ENCODE measurements around the gene TMEM154.
A peak's percentile ranks its signal among the peaks of the same experiment; 100 is the strongest.

The TMEM154 gene

DNA sequence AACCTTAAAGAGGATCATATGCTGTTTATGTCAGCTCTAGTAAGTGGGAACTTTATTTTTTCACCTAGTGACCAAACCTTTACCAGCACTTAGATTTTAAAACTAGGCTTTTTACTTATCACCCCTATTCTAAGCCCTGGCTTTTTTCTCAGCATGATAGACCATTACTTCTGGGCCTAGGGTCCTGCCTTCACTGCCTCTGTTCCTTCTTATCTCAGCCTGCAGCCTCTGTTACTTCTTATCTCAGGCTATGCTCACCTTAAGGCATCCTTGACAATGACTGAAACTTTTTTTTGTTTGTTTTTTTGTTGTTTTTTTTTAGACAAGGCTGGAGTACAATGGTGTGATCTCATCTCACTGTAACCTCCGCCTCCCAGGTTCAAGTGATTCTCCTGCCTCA is 59.6 kb downstream of the TMEM154 start:
- no peak for DNase-seq

DNA sequence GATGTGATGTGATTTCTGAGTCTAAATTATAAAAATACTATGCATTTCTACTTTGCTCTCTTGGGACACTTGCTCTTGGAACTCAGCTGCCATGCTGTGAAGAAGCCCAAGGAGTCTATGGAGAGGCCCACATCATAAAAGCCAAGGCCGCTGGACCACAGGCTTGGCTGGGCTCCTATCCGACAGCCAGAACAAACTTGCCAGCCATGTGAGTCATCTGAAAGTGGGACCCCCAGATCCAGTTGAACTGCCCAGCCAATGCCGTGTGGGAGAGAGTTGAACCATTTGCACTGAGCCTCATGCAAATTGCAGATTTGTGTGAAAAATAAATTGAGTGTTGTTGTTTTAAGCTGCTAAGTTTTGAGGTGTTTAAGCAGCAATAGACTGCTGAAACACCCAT is 60.2 kb downstream of the TMEM154 start:
- DNase-seq: no peak

DNA sequence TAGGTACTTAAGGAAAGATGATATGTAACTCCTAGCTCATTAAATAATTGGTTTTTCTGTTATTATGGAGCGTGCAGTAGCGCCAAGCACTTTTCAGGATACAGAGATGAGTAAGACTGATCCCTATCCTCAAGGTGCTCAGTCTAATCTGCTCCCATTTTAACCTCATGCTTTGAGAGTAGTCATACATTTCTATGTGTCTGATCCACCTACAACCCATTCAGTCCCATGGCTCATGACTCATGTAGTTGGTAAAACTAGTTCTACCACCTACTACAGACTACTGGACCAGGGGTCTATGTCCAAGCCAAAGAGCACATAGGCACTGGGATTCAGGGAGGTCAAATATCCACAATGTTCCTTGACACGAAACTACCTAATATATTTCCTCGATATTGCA is 60.8 kb downstream of the TMEM154 start:
- no peak for DNase-seq

DNA sequence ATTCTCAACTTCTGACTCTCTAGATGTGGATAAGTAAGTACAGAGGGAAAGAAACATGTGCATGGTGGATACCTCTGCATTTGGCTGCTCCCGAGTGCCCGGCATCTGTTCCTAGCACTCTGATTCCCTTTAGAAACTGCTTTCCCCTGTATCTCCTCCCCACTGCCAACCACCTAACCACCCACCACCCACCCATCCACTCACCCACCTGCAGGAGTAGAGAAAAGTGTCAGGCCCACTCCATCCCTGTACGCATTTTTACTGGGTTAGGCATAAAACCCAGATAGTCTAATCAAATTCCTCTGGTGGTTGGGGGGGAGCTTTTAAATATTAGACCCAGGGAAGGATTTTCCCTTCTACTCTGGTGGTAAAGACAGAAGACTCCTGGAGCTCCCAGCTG is 63.0 kb downstream of the TMEM154 start:
- DNase-seq: no peak

DNA sequence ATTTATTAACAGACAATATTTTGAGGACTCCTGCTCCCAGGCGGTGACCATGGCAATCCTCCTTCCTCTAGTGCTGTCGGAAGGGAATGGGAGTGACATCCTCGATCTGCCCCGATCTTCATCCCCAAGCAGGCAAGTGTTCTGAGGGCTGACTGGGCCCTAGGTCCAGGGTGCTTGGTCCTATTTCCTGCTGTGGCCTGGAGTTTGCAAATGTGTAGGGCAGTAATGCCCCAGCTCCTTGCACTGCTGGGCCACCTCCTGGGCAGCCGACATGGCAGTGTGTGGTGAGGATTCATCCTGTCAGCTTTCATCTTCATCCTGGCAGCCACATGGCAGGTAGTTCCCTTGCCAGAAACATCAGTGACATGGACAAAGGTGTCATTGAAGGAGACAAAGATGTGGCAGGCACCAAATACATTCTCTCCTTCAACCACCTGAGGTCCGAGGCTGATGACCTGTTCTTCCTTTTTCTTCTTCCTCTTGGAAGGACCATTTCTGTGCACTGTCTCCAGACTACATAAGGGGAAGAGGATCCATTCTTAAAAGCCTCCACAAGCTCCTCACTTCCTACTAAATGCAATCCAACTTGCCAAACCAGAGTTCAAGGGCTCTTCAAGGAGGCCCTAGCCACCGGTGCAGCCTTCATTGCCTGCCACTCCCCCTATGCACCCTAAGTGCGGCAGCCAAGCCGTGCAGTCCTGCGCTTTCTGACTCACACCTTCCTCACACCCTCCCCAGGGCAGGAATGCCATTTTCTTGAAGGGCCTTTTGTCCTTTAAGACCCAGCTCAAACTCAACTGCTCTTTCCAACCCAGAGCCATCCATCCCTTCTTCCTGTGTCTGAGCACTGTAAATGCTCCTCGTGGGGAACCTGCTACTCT is 65.7 kb downstream of the TMEM154 start:
- no peak for DNase-seq

DNA sequence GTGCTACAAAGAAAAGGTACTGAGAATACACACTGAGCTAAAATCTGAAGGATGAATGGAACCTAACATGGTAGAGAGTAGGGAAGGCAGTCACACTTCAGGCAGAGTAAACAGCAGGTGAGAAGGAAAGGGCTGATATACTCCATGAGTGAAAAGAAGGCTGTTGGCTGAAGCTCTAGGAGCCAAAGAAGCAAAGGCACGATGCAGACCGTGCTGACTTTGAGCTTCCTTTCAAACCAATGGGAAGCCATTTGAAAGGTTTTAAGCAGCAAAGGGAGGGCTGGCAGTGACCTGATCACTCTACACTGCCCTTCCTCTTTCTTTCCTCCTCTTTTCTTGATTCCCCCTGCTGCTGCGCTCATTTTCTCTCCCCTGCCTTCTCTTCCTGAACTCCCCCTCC is 66.4 kb downstream of the TMEM154 start:
- DNase-seq: no peak

DNA sequence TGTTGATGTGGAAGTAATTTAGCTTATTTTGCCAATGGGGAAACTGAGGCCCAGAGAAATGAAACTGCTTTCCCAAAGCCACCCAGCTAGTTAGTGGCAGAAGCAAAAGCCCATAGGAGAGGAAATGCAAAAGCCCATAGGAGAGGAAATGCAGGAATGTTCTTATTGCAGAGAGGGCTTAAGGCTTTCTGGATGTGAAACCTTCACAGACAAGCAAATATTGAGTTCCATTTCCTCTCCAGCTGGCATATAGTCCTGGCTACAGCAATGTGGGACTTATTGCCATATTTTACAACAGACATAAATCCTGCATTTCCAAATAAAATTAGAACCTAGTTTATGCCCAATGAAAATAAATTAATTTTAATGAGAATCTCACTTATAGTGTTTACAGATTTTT is 69.7 kb downstream of the TMEM154 start:
- DNase-seq: no peak

DNA sequence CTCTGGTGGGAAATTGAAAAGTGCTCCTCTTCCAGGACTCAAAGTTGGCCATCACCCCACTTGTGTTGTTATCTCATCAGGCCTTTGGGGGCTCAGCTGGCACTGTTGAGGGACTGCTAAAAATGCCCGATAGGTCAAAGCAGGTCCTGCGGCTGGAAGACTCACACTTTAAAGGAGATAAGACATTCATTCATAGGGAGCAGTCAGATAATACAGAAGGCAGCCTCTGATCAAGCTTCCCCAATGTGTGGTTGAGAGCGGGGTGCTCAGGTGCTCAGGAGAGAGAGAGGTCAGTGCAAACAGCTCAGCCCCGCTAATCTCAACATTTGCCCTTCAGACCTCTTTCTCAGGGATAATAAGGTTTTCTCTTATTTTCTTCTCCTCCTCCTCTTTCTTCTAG is 70.3 kb downstream of the TMEM154 start:
- no peak for DNase-seq

DNA sequence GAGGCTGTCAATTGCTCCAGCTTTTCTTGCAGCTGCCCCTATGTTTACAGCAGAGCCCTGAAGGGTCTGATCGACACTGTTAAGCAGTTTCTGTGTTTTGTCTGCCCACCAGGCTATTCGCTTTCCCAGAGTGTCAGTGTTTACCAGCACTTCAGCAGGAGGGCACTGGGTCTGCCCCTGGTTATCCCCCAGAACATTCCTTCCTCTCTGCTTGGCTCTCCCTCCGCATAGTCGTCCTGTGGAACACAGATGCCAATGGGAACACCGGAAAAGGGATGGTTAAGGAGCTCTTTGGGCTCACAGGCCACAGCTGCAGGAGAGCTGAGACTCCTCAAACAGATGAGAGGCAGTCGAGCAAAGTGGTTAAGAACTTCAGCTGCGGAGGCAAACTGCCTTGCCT is 72.6 kb downstream of the TMEM154 start:
- DNase-seq: no peak

DNA sequence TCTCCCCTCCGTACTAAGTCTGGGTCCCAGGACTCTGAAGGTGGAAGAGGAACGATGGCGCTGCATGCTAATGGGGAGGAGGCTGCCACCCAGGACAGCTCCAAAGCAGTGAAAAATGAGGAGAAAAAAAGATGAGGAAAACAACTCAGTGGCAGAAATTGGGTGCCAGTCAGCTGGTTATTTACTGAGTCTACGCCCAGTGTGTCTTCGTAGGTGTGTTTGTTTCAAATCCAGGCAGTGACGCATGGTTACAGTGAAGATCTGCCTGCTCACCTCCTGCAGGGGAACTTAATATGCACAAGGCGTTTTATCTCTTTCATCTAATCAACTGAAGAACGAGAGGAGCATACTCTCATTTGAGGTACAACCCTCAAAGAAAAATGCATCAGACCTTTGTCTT is 73.0 kb downstream of the TMEM154 start:
- DNase-seq: peak; percentile 29

DNA sequence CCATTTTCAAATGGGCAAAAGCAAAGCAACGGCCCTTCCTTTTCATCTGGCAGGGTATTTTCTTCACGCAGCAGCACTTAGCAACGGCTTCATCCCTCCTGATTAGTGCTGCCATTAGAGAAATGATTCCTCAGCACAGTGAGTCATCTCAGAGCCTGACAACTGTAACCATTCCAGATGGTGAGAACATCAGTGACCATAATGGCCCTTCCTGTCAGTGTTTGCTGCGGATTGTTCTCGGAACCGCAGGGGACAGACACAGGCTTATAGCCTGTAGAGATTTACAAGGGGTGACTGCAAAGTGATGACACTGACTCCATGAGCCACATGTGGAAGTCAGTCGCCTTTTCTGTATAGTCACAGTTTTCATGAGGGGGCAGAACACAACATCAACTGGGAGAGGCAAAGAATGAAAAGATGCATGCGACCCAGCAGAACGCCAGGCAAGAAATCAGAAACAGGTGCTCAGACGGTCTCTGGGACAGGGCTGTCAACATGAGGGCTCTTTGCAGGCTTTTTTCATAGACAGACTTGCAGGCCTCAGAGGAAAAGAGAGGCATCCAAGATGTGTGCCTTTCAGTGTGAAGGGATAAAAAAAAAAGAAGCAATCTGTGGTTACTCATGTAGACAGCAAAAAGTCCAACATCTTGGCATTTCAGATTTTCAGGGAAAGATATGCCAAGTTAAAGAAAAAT is 74.0 kb downstream of the TMEM154 start:
- DNase-seq: no peak

DNA sequence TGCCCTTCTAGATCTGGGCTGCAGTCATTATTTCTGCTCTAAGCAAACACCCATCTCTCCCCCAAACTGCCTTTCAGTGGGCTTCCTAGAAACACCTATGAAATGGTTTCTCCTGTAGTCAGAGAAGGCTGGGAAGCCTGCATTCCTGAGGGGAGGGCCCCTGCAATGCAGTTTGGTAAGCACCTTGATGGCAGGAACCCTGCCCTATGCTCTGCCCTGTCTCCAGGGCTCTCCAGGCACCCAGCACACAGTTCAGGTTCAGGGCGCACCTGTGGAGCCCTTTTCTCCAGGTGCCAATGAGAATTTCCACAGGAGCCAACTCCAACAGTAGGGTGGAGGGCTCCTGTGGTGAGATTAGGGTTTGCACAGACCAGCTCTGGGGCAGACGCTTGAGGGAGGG is 74.8 kb downstream of the TMEM154 start:
- DNase-seq: no peak

DNA sequence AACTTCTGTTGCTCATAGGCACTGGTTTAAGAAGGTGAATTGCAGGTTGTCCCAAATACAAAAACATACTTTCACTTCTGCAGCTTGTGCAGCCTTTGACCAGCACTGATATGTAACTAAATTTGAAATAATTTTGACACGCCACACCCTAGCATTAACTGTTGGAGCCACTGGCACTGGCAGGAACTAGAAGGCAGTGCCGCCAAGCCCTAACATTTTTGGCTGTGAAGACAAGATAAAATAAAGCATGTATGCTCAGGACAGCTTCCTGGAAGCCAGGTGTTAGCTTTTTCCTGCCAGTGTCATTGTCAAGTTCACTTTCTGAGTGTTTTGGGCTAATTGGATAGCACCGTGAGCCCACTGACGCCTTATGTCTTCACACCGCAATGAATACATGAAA is 78.6 kb downstream of the TMEM154 start:
- DNase-seq: no peak

DNA sequence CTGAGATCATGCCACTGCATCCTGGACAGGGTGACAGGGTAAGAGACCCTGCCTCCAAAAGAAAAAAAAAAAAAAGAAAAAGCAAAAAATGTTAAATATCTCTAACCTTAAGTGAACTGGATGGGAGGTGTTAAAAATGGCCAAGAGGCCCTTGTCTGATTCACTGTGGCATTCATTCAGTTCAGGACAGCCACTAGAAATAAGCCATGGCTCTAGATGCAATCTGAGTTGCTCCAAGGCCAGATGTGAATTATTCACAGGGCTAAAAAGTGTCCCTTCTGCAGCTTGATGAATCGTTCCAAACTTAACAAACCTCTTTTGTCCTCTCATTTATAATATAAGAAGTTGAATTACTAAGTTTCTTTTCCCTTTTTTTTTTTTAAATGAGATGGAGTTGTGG is 80.2 kb downstream of the TMEM154 start:
- DNase-seq: no peak

DNA sequence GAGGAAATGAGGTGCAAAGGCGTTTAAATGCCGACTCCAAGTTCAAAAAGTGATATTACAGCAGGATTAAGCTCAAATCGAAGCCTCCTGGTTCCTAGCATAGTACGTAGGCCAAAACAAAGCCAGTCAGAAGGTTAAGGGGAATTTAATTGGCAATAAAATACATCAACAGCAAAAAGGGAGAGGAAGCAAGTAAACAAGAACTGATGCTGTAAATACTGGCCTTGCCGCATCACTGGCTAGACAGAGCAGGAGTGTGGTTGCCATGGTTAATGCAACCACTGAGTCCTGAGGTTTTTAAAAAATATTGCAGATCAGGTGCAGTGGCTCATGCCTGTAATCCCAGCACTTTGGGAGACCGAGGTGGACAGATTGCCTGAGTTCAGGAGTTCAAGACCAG is 80.7 kb downstream of the TMEM154 start:
- no peak for DNase-seq

DNA sequence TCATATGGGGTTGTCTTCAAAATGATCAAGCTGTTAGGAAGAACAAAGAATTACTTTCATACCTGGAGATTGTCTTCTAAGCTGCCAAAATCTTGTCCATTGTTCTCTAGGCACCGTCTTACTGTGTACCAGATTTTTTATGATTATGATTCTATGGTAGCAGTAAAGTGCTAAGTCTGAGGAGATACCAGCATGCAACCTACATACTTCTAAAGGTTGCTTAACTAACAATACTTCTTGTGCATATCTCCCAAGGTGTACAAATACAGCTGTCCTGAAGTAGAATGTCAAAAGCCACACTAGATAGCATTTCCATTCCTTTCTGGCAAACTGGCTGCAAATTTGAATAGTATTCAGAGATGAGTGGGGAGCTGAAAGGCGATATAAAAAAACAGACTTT is 81.3 kb downstream of the TMEM154 start:
- DNase-seq: no peak

DNA sequence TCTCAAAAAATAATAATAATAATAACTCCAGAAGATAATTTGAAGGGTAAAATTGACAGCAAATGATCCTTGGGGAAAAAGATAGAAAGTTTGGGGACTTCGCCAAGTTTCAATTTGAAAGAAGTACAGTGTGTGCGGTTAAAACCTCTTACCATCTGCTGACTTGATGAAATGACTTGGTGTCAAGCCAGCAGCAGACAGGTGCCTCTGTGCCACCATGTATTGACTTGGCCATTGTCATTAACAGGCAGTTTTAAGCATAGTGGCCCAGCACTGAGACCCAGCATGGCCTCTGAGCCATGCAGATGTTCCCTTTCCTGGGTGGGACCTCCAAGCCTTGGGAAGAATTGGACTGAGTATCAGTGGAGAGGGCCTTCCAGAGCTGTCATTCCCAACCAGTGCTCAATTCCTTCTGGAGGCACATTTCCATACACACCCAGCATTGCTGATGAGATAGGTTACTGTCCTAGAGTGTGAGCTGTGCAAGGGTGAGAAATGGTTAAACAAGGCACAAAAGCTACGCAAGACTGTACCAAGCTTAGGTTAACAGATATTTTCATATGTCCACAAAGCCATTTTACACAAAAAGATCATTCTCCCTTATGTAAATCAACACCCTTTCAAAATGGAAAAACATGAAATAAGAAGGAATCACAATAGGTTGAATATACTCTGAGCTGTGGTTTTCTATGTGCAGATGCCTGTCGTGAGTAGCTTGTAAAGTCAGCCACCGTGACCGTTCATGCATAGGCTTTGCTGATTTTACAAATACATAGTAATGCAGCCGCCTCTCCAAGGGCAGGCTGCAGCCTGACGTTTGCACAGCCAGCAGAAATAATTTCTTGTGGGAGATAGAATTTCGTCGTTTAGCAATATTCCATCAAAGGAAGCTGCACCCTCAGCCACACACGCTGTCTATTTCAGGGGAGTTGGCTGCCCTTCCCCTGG is 84.5 kb downstream of the TMEM154 start:
- no peak for DNase-seq

DNA sequence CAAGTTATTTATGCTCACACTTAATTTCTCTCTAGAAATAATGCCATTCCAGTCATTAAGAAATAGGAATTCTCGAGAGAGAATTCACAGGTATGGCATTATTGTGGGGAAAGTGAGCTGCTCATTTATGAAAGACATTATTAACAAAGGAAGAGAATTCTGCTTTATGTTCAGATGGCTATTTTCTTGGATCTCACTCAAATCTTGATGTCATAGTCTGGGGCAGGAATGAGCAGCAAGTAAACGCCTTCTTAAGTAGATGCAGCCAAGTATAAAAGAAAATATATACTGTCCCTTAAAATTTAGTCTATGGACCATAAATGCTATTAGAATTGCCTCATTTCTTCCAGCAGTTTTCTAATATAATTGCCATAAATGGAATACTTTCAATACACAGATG is 85.7 kb downstream of the TMEM154 start:
- DNase-seq: no peak

DNA sequence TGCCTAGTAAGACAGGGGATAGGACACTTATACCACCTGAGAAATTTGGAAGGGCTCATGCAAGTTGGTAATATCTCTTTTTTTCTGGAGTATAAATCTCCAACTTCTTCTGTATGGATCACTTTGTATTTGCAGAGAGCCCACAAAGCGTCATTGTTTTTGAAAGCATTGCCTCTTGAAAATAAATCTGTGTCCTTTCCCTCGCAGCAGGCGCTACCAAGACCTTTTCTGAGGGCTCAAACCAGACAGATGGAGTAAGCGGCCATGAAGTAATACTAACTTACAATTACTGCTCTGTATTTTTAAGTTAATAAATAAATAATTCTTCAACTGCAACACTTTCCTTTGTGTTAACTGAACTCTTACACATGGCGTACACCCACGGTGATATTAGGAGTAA is 87.9 kb downstream of the TMEM154 start:
- no peak for DNase-seq

DNA sequence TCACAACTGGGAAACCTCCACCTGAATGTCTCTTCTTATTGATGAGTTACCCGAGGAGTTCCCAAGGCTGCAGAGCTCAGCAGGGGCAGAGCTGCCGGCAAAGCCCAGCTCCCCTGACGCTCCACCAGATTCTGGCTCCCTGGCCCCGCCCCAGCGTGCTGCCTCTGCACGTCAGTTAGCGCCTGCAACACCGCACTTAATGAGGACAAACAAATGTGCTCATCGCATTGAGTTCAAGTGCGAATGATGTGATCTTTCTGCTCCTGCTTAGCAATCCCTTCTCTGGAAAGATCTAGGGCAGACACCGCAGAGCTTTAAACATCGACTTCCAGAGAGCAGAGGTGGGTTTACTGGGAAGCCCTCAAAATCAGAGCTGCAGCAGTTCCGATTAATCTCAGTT is 88.4 kb downstream of the TMEM154 start:
- DNase-seq: no peak

DNA sequence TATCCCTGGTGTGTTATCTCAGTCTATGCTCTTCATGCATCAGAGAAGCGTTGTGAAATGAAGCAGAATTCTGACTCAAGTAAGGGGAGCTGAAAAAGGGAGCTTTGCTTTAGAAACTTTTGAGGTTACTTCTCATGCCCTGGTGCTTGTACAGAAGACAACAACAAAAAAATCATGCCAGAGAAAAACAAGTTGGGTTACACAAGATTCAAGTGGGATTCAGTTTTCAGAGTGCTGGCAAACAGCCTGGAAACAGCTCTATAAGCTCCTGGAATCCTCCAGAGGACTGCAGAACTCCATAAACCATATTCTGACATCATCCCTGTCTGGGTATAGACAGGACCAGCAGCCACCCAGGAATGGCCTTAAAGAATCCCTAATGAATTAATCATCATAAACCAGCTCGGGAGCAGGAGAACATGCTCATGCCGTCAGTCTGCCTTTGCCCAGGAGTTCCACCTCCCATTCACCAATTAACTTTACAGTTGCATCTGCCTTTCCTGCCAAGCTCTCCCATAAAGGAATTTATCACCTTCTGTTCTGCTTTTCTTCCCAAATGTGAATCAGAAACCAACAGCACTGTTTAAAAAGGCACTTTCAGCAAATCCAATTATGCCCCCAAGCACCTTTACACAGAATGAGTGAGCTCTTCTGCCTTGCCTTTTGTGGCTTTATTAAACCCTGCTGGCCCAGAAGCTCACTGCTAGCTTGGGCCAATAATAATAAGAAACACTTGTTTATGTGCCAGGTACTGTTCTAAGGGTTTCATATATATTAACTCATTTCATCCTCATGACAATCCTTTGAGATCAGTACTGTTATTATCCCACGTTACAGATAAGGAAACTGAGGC is 89.4 kb downstream of the TMEM154 start:
- DNase-seq: no peak

DNA sequence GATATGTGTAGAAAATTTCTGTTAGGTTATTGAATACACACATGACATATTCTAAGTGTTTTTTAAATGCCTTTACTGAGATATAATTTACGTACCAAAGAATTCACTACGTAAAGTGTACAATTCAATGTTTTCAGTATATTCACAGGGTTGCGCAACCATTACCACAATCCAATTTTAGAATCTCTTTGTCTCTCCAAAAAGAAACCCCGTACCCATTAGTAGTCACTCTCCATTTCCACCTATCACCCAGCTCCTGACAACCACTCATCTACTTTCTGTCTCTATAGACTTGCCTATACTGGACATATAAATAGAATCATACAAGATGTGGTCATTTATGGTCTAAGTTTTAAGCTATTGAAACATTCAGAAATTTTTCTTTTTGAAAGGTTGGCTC is 90.9 kb downstream of the TMEM154 start:
- no peak for DNase-seq

DNA sequence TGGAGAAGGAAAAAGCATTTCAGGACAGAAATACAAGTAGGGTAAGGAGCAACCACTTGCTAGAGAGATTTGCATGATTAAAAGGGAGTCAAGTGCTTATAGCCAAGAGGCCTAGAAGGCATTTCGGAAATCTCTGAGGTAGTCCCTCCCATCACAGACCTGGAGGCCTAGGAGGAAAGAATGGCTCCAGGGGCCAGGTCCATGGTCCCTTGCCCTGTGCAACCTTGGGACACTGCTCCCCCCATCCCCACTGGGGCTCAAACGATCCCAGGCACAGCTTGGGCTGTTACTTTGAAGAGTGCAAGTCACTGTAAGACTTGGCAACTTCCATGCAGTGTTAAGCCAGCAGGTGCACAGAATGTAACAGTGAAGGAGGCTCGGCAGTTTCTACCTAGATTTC is 92.7 kb downstream of the TMEM154 start:
- DNase-seq: no peak
